Fibroblast of skin of right quadriceps (primary cell): Measurements from ENCODE around the gene METTL22.

Source experiments
- DNase-seq: peaks from one replicate; pipeline ENCODE4 v3.0.0-alpha.2; 2013

METTL22 gene

DNA sequence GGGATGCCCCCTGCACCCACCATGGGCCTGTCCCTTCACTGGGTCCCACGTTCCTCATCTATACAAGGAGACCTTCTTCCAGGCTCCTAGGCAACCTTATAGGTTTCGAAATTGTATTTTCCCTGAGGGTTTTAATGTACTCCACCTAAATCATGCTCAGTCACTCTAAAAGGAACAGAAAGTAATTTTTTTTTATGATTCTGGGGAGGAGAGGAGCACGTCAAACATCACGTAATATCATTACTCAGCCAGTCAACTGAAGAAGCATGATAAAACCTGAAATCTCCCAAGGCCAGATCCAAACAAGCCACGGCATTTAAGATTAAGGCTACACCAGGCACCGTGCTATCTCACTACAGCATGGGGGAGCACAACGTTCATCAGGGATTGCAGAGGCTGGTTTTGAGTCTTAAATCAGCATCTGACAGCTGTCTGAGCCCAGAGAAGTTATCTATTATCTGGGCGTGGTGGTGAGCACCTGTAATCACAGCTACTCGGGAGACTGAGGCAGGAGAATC, 27.3 kb upstream of the METTL22 start:
- DNase-seq, result no peak

DNA sequence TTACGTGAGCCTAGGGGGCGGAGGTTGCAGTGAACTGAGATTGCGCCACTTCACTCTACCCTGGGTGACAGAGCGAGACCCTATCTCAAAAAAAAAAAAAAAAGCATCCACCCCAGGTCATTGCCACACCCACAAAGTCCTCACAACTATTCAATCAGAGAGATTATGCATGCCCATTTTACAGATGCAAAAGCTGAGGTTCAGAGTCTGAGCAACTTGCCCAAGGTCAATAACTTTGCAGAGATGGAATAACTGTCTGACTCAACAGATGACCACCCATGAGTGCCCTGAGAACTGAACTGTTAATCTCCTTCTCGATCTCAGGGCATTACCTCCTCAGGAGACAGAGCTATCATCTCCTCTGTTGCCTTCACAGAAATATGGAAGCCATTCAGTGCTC, 25.7 kb upstream of the METTL22 start:
- no peak for DNase-seq

DNA sequence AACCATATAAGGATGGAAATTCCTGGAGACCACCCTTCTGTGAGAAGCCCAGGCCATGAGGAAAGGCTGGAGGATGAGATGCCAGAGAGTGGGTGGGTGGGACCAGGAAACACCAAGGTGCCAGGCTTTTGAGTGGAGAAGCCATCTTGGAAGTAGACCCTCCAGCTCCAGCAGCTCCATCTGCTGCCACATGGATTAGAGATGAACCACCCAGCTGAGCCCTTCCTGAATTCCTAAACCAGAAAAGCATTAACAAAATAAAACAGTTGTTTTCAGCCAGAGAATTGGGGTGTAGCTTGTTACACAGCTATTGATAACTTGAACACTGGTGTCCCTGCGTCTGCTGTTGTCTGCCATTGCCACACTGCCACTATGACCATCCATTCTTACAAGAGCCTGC, 24.9 kb upstream of the METTL22 start:
- DNase-seq, result no peak

DNA sequence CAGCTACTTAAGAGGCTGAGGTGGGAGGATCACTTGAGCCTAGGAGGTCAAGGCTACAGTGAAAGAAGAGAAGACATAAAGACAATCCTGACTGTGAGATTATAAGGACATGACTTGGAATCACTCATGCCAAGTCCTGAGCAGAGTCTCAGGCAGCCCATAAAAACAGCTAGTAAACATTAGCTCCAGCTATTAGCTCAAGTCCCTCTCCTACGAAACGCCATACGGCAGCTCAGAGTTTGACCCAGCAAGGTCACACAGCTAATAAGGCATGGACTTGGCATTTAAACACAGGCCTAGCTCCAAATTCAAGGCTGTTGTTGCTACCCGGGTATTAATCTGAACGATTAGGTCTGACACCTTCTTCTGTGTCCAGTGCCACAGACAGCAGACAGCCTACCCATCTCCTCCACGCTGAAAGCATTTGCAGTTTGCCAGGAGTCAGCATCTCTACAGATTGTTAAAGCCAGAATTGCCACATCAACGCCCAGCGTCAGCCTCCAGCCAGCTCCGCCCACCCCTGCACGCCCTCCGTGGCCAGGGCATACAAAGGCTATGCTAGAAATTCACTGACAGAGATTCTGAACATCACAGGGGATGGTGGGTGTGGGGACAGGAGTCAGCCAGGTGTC, 21.2 kb upstream of the METTL22 start:
- no peak for DNase-seq

DNA sequence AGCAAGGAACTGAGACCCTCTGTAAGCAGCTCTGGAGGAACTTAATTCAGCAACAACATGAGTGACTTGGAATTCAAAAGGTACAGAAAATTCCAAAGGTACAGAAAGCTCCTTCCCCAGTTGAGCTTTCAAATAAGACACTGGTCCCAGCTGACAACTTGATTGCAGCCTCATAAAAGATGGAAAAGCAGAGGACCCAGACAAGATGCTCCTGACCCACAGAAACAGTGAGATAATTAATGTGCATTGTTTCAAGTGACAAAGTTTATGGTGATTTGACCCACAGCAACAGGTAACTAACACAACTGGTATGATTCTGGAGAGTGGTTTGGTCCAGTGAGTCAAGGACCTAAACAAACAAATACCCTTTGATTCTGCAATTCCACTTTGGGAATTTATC, 15.9 kb upstream of the METTL22 start:
- DNase-seq, result no peak

DNA sequence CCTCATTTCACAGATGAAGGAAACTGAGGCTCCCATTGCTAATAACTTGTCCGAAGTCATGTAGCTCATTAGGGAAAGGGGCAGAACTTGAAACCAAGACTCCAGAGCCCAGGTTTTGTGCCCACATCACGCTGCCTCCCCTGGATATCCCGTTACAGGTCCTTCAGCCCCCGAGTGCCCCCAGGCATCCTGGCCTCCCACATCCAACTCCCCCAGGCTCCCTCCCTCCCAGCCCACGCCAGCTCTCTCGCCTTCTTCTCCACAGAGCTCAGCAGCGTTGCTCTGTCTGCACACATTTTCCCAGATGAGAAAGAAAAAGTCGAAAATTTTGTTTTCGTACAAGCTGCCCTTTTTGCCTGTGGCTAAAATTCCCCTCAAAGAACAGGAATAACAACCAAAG, 14.3 kb upstream of the METTL22 start:
- DNase-seq, result no peak

DNA sequence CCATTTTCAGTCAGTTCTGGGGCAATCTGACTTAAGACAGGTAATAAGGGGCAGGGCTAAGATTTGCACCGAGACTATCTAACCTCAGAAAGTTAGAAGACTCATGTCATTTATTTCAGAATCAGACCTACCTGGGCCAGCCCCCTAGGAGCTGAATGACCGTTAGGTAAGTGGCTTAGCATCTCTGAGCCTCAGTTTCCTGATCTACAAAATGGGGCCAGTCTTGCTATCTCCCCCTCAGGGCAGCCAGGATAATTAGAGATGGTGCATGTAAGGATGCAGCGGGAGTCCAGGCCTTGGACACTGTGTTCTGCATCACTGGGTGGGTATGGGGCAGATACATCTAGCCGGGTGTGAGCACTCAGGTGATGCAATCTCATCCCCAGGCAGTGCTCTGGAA, 10.4 kb upstream of the METTL22 start:
- DNase-seq, result no peak

DNA sequence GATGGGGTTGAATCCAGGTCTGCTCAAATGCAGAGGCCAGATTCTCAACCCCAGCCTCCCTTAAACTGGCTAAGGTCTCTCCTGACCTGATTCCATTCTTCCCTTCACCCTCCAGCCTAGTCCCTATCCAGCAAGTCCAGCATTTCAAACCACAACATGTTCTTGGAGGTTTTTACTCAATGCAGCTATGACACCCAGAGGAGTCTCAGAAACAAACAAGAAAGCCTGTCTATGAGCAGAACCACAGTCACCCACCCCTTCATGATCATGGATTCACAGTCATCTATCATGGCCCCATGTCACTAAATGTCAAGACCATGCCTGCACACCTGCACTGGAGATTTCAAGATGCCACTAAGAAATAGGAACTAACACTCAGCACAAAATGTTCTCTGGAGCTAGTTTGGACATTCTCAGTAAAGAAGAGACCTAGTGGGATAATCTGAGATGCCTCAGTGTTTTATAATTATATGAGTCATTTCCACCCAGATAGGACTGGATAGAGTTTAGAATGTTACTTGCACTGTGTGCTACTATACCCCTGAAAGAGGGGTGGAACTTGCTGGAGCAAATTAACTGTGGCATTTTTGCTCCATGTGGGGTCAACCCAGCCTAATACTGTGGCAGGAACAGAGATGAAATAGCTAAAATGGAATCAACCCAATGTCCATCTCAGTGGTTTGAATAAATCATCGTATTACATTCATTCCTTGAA, 9.5 kb upstream of the METTL22 start:
- DNase-seq, result peak; percentile 27

DNA sequence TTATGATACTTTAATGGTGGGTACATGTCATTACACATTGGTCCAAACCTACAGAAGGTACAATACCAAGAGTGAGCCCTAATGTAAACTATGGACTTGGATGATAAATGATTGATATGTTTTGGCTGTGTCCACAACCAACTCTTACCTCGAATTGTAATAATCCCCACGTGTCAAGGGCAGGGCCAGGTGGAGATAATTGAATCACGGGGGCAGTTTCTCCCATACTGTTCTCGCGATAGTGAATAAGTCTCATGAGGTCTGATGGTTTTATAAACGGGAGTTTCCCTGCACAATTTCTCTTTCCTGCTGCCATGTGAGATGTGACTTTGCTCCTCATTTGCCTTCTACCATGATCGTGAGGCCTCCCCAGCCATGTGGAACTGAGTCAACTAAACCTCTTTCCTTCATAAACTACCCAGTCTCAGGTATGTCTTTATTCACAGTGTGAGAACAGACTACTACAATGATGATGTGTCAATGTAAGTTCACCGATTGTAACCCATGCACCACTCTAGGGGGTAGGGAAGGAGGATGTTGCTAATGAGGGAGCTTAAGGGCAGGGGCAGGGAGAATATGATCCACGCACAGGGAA, 7.0 kb upstream of the METTL22 start:
- no peak for DNase-seq

DNA sequence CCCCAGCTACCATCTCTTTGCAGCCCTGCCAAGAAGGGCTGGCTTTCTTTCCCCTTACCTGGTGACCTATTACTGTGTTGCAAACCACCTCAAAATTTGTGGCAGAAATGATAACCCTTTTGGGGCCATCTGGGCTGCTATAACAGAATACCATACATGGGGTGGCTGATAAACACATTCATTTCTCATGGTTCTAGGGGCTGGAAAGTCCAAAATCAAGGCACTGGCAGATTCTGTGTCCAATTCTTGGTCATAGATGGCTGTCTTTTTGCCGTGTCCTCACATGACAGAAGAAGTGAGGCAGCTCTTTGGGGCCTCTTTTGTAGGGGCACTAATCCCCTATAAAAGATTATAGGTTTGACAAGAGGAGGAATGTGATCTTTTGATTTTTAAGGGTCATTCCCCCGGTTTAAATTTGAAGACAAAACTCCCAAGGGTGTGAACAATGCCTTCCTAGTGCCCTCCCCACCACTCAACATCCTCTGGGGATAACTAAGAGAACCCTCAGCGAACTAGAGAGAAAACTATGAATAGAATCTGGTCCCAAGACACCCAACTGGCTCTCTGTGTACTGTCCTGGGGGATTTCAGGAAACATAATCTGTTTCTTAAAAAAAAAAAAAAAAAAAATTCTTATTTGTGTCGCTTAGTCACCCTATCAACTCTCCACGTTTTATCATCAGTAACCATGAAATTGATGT, 1.7 kb upstream of the METTL22 start:
- DNase-seq, result no peak

DNA sequence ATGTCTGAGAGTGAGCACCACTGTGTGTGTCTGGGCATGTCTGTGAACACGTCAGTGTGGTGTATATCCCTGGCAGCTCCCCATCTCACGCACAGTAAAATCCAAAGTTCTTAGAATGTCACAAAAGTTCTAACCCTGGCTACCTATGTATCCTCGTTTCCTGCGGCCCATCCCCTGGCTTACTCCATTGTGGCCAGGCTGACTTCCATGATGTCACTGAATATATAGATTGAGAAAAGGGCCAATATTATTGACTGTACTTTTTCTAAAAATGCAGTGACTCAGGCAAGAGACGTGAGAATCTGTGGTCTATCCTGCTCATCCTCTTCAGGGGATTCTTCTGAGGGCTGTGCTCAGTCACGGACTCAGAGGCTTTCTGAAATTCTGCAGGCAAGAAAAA, 963 bp upstream of the METTL22 start:
- DNase-seq, result peak; percentile 25

DNA sequence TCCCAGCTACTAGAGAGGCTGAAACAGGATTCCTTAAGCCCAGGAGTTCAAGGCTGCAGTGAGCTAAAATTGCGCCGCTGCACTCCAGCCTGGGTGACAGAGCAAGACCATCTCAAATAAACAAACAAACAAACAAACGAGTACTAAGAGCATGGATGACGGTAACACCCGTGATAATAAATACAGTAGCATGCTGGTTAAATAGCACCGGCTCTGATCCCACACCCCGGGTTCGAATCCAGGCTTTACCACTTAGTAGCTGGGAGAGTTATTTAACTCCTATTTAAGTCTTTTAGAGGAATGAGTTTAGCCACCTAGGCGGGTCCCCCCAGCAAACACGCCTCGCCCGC, 301 bp upstream of the METTL22 start:
- DNase-seq, result no peak

DNA sequence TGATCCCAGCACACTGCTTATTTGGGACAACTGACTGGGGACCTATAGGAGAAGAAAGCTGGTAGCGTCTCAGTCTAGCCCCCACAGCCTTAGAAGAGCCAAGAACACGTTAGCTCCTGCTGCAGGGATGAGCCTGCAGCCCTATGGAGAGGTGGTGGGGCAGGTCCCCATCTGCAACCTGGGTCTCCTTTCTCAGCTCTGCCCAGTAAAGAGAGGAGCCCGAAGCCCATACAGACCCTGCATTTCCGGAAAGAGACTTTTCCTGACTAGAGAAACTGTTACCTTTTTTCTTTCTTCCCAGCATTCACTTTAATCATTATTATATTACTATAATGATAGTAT, 788 bp downstream of the METTL22 start:
- DNase-seq, result no peak

DNA sequence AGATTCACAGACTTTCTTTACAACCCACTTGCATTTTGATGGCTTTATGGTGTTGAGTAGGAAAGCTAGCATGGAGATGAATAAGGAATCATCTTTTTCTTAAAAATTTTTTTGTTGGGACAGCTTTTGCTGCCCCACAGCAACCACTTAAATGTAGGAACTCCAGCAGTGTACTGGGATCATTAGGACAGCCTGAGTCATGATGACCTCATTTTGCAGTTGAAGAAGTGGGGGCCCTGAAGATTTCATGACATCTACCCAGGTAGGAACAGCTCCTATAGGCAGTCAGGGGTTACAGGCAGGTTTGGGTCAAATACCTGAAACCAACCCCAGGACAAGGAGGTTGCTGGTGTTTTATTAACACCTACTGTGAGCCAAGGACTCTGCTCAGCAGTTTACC, 2.1 kb downstream of the METTL22 start:
- peak; percentile 11 for DNase-seq

DNA sequence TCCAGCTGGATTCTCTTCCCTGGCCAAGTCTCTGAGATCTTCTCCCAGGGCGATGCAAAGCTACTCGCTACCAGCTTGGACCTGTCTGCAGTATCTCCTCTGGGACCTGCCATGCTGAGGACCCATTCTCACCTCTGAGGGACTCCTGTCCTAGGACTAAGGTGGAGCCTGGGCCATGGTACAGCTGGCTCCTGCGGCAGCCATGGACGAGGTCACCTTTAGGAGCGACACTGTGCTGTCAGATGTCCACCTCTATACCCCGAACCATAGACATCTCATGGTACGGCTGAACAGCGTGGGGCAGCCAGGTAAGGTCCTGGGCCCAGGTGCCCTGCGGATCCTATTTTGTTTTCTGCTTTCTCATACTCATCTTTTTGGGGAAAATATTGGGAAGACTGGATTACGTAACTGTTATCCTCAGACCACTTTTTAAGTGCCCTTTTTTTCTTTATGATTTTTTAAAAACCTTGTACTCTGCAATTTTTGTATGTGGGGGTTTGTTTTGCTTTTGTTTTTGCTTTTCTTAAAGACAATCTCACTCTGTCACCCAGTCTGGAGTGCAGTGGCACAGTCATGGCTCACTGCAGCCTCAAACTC, 4.1 kb downstream of the METTL22 start:
- DNase-seq, result no peak

DNA sequence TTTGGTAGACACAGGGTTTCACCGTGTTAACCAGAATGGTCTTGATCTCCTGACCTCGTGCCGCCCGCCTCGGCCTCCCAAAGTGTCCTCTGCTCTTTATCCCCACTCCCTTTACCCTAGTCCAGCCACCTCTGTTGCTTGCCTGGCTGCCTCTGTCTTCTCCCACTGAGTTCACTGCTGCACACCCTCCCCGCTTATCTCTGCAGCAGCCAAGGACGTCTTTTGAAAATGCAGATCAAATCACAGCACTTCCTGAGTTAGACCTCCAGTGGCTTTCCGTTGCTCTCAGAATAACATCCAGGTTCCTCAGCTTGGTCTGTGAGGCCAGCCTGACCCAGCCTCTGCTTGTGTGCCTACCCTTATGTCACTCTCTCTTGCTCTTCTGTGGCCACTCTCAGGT, 5.4 kb downstream of the METTL22 start:
- no peak for DNase-seq

DNA sequence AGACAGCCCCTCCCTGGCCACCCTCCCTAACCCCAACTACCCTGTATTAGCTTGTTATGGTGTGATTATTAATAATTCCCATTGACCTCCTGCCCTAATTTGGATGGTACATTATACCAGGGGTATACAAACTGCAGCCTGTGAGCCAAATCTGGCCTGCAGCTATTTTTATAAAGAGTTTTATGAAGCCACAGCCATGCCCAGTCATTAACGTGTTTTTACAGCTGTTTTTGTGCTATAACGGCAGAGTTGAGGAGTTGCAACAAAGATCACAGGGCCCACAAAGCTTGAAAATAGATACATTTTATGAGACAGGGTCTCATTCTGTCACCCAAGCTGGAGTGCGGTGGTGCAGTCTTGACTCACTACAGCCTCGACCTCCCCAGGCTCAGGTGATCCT, 6.0 kb downstream of the METTL22 start:
- DNase-seq, result no peak

DNA sequence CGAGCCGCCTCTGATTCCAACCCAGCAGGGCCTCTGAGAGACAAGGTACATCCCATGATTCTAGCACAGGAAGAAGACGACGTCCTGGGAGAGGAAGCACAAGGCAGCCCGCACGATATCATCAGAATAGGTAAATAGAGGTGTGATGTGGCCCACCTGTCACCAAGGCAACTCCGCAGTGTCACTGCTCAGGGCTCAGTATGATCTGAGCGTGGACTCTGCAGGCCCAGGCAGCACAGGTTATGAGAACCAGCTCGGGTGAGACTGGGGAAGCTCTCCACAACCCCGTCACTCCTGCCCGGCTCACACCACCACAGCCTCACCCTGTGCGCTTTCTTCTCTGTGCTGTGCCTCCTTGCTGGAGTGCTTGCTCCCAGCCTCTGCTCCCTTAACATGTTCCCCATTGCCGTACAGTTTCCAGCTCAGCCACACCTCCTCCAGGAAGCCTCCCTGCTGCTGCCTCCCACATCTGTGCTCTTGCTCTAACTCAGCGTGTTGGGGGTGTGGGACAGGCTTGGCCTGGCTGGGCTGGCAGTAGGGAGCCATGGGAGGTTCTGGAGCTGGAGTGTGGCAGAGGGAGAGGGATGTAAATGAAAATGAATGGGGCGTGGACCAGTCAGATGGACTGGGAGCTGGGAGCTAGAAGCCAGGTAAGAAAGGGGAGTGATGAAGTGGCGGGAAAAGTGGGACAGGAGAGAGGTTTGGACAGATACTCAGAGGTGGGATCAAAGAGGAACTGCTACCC, 7.7 kb downstream of the METTL22 start:
- no peak for DNase-seq

DNA sequence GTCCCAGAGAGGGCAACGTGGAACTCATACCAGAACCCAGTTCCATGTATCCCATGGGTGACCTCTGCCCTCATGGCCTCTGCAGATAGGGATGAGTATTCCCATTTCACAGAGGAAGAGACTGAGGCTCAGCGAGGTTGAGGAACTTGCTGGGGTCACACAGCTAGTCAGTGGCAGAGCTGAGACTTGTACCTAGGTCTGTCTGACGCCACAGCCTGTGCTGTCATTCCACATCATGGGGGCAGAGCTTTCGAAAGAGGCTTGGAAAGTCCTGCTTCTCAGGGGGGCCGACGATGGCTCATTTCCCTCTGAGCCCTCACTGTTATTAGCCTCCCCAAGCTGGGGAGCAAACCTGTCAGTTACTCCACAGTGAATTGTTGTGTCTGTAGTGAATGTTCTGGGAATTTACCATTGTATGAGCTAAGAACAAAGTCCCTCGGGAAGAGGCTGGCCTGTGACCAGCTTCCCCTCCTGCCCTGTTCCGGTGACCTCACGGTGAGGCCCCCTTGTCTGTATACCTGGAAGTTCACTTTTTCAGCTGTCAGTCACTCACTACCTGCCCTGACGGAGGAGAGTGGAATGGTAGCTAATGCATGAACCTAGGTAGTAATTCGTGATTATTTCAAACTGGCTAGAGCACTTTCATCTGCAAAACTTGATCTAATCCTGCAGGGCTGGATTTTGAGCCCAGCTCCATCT, 8.9 kb downstream of the METTL22 start:
- DNase-seq, result no peak

DNA sequence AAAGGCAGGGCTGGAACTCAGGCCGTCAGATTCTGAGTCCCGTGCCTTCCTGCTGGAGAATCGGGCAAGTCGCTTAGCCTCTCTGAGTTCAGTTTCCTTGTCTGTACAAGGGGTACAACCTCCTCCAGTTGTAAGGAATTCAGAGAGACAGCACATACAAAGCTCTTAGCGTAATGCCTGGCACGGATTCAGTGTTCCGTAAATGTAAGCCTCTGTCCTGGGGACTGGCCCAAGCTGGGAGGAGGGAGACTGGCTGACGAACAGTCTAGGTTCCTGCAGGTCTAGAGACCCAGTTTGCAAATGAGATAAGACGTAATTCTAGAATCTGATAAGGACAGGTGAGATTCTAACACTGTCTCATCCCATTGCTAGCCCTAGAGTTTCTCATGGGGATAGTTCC, 9.9 kb downstream of the METTL22 start:
- no peak for DNase-seq

DNA sequence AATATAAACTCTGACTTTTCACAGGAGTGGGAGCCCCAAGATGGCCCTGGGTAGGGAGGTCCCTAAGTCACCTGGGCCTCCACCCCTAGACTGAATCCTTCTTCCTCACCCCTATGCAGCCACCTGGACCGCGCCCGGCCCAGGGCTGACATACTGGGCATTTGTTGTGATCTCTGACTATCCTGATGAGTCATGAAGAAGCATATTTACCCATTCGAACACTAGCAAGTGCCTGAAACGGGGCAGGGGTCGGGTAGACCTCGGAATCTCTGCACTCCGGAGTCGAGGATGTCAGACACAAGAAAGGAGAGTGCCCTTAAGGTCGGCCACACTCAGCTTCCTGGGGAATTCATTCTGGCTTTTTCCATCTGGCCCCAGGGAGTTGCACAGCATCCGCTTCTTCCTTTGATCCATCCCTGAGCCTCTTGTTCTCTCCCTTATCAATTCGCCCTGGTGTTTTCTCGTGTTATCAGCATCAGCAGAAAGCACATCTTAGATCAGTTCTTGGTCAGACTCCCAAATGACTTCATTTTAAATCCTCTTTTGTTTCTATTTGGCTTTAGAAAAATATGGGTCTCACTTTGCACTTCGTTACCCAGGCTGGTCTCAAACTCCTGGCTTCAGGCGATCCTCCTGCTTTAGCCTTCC, 10.4 kb downstream of the METTL22 start:
- no peak for DNase-seq
